GM12878 (cell line): ENCODE data around the gene PNMA1. TPM values are rescaled to one million over a fixed set of nuclear protein-coding genes. Genes with fewer than 3 reads are reported as not detected.
A peak's percentile ranks its signal among the peaks of the same experiment; 100 is the strongest.

ENCODE experiments used
- ATAC-seq: fragments of 200-7000 bp; cut with Tn5 transposase; 3 replicates; pipeline ENCODE4 v1.9.1; 2020; ENCODE audit warnings: mild to moderate bottlenecking, moderate library complexity
- BruUV-seq: library from RNA; stranded (reverse); fragments of 400-500 nt; replicated peaks from 2 replicates; lab custom pipeline; 2021; lab: Mats Ljungman, UMichigan
- CTCF ChIA-PET: fragments of 300-600 bp; sonication (Branson Sonifier 250); formaldehyde crosslinking; extraction: SDS; loops from one replicate; lab custom pipeline; 2021; ENCODE audit warnings: inconsistent platforms; lab: Yijun Ruan, JAX
- POLR2A ChIA-PET: fragments of 350-600 bp; formaldehyde crosslinking; extraction: SDS; loops from one replicate; lab custom pipeline; 2021; ENCODE audit warnings: inconsistent platforms; lab: Charles Lee
- RAD21 ChIA-PET: fragments of 300-600 bp; sonication (Branson Sonifier 250); formaldehyde crosslinking; loops from one replicate; lab custom pipeline; 2023; ENCODE audit warnings: antibody characterized with exemption; ENCODE audit not compliant: unreplicated experiment; lab: Charles Lee
- SMC1A ChIA-PET: fragments of 300-600 bp; sonication (Branson Sonifier 250); formaldehyde crosslinking; loops from one replicate; lab custom pipeline; 2023; ENCODE audit not compliant: unreplicated experiment, uncharacterized antibody; lab: Charles Lee
- DNase-seq: peaks from one replicate; pipeline ENCODE4 v3.0.0-alpha.2; 2011; ENCODE audit warnings: low read depth, low spot score
- FAIRE-seq: peaks from 3 replicates; lab custom pipeline; 2011; peaks lifted over from hg19 to GRCh38; lab: Jason Lieb, UNC
- H2AFZ ChIP-seq: 2 replicates; pipeline ENCODE4 v1.6.0; 2011; ENCODE audit warnings: low read depth, low read length, control low read depth; ENCODE audit not compliant: control insufficient read depth
- H3K27ac ChIP-seq: 2 replicates; pipeline ENCODE4 v1.5.1; 2011; ENCODE audit warnings: control low read depth; ENCODE audit not compliant: control insufficient read depth, insufficient read depth
- H3K27me3 ChIP-seq, 2 experiments: replicated peaks in 1 of 2; 2 replicates each; pipeline versions ENCODE4 v1.6.0 to v1.6.1; 2011; ENCODE audit warnings: low read length in 1 of 2; ENCODE audit not compliant: control insufficient read depth in 2 of 2, insufficient read depth in 2 of 2
- H3K36me3 ChIP-seq, 2 experiments: 2 replicates each; pipeline ENCODE4 v1.5.1; 2011; ENCODE audit warnings: low read length in 1 of 2; ENCODE audit not compliant: control insufficient read depth in 2 of 2, insufficient read depth in 2 of 2
- H3K4me1 ChIP-seq: 2 replicates; pipeline ENCODE4 v1.6.1; 2011; ENCODE audit warnings: mild to moderate bottlenecking, low read length, moderate library complexity, mixed read lengths; ENCODE audit not compliant: control insufficient read depth, insufficient read depth
- H3K4me2 ChIP-seq: 2 replicates; pipeline ENCODE4 v1.6.0; 2011; ENCODE audit warnings: control low read depth; ENCODE audit not compliant: control insufficient read depth, insufficient read depth
- H3K4me3 ChIP-seq: fragments of 200-600 bp; sonication (generic); 2 replicates; pipeline ENCODE4 v1.5.1; 2016
- H3K79me2 ChIP-seq: 2 replicates; pipeline ENCODE4 v1.6.0; 2011; ENCODE audit warnings: low read length; ENCODE audit not compliant: control insufficient read depth, insufficient read depth
- H3K9ac ChIP-seq: 2 replicates; pipeline ENCODE4 v1.8.0; 2011; ENCODE audit warnings: low read length, control low read depth, mixed read lengths; ENCODE audit not compliant: control insufficient read depth, insufficient read depth
- H3K9me3 ChIP-seq: replicated peaks from 3 replicates; pipeline ENCODE4 v1.5.1; 2011; ENCODE audit warnings: mild to moderate bottlenecking, low read length; ENCODE audit not compliant: control insufficient read depth, insufficient read depth
- H4K20me1 ChIP-seq: 2 replicates; pipeline ENCODE4 v1.6.0; 2011; ENCODE audit not compliant: control insufficient read depth, insufficient read depth
- BHLHE40 ChIP-seq, 2 experiments: fragments of 450-650 bp in 1 of 2; IDR thresholded peaks; 2 replicates each; pipeline ENCODE4 v1.6.1; 2011 to 2017; ENCODE audit warnings: low read depth in 2 of 2, borderline replicate concordance in 1 of 2, improper control_type of control experiment in 1 of 2, low read length in 1 of 2, mild to moderate bottlenecking in 1 of 2
- BRCA1 ChIP-seq: IDR thresholded peaks from 2 replicates; pipeline ENCODE4 v1.6.1; 2011; ENCODE audit warnings: low read depth, low read length, improper control_type of control experiment
- EED ChIP-seq: sonication (generic); IDR thresholded peaks from 2 replicates; pipeline ENCODE4 v1.6.1; 2016; ENCODE audit warnings: antibody characterized with exemption, low read depth
- ETV6 ChIP-seq, 2 experiments: fragments of 450-650 bp in 1 of 2; IDR thresholded peaks in 1 of 2; conservative IDR thresholded peaks in 1 of 2; 2 replicates each; pipeline ENCODE4 v1.6.1; 2014; ENCODE audit warnings: antibody characterized with exemption in 1 of 2, borderline replicate concordance in 1 of 2, low read depth in 1 of 2, mild to moderate bottlenecking in 1 of 2, moderate library complexity in 1 of 2
- HDGF ChIP-seq: fragments of 450-650 bp; IDR thresholded peaks from 2 replicates; pipeline ENCODE4 v1.6.1; 2016; ENCODE audit warnings: antibody characterized with exemption
- POLR2A ChIP-seq: IDR thresholded peaks from 2 replicates; pipeline ENCODE4 v1.6.1; 2011; ENCODE audit warnings: low read depth, mild to moderate bottlenecking, low read length
- RELA ChIP-seq: fragments of 450-650 bp; IDR thresholded peaks from 2 replicates; pipeline ENCODE4 v1.8.0; 2014; ENCODE audit warnings: borderline replicate concordance; ENCODE audit not compliant: partially characterized antibody
- RUNX3 ChIP-seq: IDR thresholded peaks from 2 replicates; pipeline ENCODE4 v1.6.1; 2012; ENCODE audit warnings: low read length, inconsistent platforms
- ZNF24 ChIP-seq: fragments of 450-650 bp; IDR thresholded peaks from 2 replicates; pipeline ENCODE4 v1.6.1; 2017; ENCODE audit warnings: antibody characterized with exemption, mild to moderate bottlenecking
- ZSCAN29 ChIP-seq: fragments of 450-650 bp; IDR thresholded peaks from 2 replicates; pipeline ENCODE4 v1.6.1; 2017; ENCODE audit warnings: mild to moderate bottlenecking, moderate library complexity
- WGBS: methylation state at CpG from one replicate; pipeline ENCODE4 v1.1.6; 2016; ENCODE audit warnings: low lambda C conversion rate; ENCODE audit not compliant: insufficient replicate concordance, insufficient coverage; ENCODE audit errors: missing lambda C conversion rate; 5-methylcytosine and 5-hydroxymethylcytosine counted together
- in situ Hi-C: fragments of 300-500 bp; cut with MboI; formaldehyde crosslinking; loops from 9 replicates; pipeline ENCODE4 v1.14.3; 2018; ENCODE audit warnings: mixed read lengths
- intact Hi-C: fragments of 100-400 bp; cut with micrococcal nuclease; formaldehyde crosslinking; loops from one replicate; pipeline ENCODE4 v1.14.2; 2022; ENCODE audit not compliant: unreplicated experiment
- polyA plus RNA-seq, 11 experiments: library from polyadenylated mRNA; depleted of rRNA in 4 of 11; unstranded in 6 of 11; stranded (reverse) in 5 of 11; fragments of >200 nt; fragmentation: Nextera tagmentation in 4 of 11; fragmentation: Illumina TruSeq in 1 of 11; extraction: Ambion mirVana in 4 of 11; extraction: Trizol in 1 of 11; gene quantifications; 1 replicate in 1 of 11; 2 replicates in 10 of 11; pipeline versions ENCODE4 v1.2.1 to v1.2.3, GENCODE V29; 2011 to 2016; ENCODE audit warnings: inconsistent platforms in 2 of 11, missing spikeins in 2 of 11, low read depth in 1 of 11
- total RNA-seq, 4 experiments: library from RNA; depleted of rRNA in 3 of 4; stranded (reverse); fragments of >200 nt in 3 of 4; fragmentation: Illumina TruSeq in 1 of 4; extraction: Trizol in 1 of 4; gene quantifications; 2 replicates each; pipeline versions ENCODE4 v1.2.1 to v1.2.3, GENCODE V29; 2013 to 2021
- TF ChIP-seq, protein P1 (sequence below): fragments of 450-650 bp; IDR thresholded peaks from 2 replicates; pipeline ENCODE4 v1.6.1; 2016; ENCODE audit warnings: mild to moderate bottlenecking
- TF ChIP-seq, protein P2 (sequence below): IDR thresholded peaks from 2 replicates; pipeline ENCODE4 v1.6.1; 2012; ENCODE audit warnings: low read depth, low read length, improper control_type of control experiment
- TF ChIP-seq, protein P3 (sequence below): fragments of 450-650 bp; IDR thresholded peaks from 2 replicates; pipeline ENCODE4 v1.6.1; 2017; ENCODE audit warnings: antibody characterized with exemption, mild to moderate bottlenecking, moderate library complexity
- TF ChIP-seq, protein P4 (sequence below): fragments of 450-650 bp; IDR thresholded peaks from 2 replicates; pipeline ENCODE4 v1.6.1; 2016; ENCODE audit warnings: mild to moderate bottlenecking, moderate library complexity, borderline replicate concordance

PNMA1 gene
- total and polyA plus RNA-seq, 10 of the 15 experiments (the other 5 are each of a cell fraction or from before 2014, with no cell fraction given) = 1.8 to 39.3 (median 11.1) TPM

DNA sequence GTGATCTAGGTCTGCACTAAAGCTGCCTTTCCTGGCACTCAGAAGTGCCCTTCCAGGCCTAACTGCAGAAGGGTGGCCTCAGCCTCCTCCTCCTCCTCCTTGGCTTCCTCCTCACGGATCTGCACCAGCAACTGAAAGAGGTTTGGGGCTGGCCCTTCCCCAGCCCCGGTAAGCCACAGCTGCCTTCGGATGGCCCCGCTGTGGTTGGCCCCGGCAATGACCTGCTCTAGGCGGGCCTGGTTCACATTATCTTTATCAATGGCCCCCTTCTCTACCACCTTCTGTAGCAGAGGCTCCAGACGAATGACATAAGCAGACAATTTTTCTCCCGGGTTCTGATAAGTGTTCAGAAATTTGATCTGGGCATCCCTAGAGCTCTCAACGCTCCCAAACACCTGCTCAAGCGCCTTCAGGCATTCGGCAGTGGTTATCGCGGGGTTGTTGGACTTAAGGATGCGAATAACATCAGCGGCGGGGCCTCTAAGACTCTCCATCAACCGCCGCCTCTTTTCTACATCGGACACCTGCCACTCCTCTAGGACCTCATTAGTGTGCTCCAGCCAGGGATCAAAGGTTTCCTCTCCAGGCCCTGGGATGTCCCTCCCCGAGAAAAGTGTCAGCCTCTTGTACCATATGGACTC, 1.5 kb downstream of the PNMA1 start:
- no TSS peak for BruUV-seq
- TF ChIP-seq, protein P1, sequence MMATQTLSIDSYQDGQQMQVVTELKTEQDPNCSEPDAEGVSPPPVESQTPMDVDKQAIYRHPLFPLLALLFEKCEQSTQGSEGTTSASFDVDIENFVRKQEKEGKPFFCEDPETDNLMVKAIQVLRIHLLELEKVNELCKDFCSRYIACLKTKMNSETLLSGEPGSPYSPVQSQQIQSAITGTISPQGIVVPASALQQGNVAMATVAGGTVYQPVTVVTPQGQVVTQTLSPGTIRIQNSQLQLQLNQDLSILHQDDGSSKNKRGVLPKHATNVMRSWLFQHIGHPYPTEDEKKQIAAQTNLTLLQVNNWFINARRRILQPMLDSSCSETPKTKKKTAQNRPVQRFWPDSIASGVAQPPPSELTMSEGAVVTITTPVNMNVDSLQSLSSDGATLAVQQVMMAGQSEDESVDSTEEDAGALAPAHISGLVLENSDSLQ = no peak
- TF ChIP-seq POLR2A = peak; percentile 47; the same call in 1 of the 2 replicates
- TF ChIP-seq, protein P2, sequence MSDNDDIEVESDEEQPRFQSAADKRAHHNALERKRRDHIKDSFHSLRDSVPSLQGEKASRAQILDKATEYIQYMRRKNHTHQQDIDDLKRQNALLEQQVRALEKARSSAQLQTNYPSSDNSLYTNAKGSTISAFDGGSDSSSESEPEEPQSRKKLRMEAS = peak; percentile 40; the same call in 1 of the 2 replicates
- no peak for TF ChIP-seq ZNF24
- TF ChIP-seq BRCA1 = no peak
- peak; percentile 49; the same call in 1 of the 2 replicates for TF ChIP-seq EED
- no peak for TF ChIP-seq ZSCAN29
- TF ChIP-seq, protein P3, sequence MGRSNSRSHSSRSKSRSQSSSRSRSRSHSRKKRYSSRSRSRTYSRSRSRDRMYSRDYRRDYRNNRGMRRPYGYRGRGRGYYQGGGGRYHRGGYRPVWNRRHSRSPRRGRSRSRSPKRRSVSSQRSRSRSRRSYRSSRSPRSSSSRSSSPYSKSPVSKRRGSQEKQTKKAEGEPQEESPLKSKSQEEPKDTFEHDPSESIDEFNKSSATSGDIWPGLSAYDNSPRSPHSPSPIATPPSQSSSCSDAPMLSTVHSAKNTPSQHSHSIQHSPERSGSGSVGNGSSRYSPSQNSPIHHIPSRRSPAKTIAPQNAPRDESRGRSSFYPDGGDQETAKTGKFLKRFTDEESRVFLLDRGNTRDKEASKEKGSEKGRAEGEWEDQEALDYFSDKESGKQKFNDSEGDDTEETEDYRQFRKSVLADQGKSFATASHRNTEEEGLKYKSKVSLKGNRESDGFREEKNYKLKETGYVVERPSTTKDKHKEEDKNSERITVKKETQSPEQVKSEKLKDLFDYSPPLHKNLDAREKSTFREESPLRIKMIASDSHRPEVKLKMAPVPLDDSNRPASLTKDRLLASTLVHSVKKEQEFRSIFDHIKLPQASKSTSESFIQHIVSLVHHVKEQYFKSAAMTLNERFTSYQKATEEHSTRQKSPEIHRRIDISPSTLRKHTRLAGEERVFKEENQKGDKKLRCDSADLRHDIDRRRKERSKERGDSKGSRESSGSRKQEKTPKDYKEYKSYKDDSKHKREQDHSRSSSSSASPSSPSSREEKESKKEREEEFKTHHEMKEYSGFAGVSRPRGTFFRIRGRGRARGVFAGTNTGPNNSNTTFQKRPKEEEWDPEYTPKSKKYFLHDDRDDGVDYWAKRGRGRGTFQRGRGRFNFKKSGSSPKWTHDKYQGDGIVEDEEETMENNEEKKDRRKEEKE = no peak
- 0 out of 4 replicates have a peak, but pooled peaks of 1 of the 2 experiments have one; percentile 9 for TF ChIP-seq ETV6 (conservative IDR thresholded peaks at IDR 0.05 in 1 of 2, IDR thresholded peaks at IDR 0.05 in 1 of 2; ENCODE audit: borderline replicate concordance in 1 of 2, low read depth in 1 of 2)
- no peak for TF ChIP-seq RELA
- 0 out of 2 replicates have a peak, but pooled peaks have one; percentile 40 for TF ChIP-seq HDGF
- TF ChIP-seq, protein P4, sequence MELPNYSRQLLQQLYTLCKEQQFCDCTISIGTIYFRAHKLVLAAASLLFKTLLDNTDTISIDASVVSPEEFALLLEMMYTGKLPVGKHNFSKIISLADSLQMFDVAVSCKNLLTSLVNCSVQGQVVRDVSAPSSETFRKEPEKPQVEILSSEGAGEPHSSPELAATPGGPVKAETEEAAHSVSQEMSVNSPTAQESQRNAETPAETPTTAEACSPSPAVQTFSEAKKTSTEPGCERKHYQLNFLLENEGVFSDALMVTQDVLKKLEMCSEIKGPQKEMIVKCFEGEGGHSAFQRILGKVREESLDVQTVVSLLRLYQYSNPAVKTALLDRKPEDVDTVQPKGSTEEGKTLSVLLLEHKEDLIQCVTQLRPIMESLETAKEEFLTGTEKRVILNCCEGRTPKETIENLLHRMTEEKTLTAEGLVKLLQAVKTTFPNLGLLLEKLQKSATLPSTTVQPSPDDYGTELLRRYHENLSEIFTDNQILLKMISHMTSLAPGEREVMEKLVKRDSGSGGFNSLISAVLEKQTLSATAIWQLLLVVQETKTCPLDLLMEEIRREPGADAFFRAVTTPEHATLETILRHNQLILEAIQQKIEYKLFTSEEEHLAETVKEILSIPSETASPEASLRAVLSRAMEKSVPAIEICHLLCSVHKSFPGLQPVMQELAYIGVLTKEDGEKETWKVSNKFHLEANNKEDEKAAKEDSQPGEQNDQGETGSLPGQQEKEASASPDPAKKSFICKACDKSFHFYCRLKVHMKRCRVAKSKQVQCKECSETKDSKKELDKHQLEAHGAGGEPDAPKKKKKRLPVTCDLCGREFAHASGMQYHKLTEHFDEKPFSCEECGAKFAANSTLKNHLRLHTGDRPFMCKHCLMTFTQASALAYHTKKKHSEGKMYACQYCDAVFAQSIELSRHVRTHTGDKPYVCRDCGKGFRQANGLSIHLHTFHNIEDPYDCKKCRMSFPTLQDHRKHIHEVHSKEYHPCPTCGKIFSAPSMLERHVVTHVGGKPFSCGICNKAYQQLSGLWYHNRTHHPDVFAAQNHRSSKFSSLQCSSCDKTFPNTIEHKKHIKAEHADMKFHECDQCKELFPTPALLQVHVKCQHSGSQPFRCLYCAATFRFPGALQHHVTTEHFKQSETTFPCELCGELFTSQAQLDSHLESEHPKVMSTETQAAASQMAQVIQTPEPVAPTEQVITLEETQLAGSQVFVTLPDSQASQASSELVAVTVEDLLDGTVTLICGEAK = no peak
- TF ChIP-seq BHLHE40 (IDR thresholded peaks at IDR 0.05; ENCODE audit: borderline replicate concordance in 1 of 2, low read depth in 2 of 2, low read length in 1 of 2) = peak in 1 of 2 experiments; percentile 15; a peak in 1 of 4 replicates
- peak; percentile 65; the same call in 1 of the 2 replicates for TF ChIP-seq RUNX3

More for the DNA sequence above, 1.5 kb downstream of the PNMA1 start:
- Histone ChIP-seq H3K27ac (peak overlapping the region; percentile 63), H3K4me3 (peak overlapping the region; percentile 89), H3K9me3 (no peaks in the 10 kb centered on the region), H3K79me2 (peaks cover 20% of the 10 kb centered on the region), H3K4me2 (peak overlapping the region; percentile 82), H2AFZ (peak overlapping the region; percentile 88), H4K20me1 (no peaks in the 10 kb centered on the region), H3K27me3 (no peaks in the 10 kb centered on the region), H3K4me1 (peaks cover 4% of the 10 kb centered on the region), H3K9ac (peak overlapping the region; percentile 64), H3K36me3 (peaks cover under 1 to 20% of the 10 kb centered on the region in 2 experiments)
- intact Hi-C loops = loop anchor here (5.0 kb wide), 1 partner anchor 80 kb away; no protein-coding TSS in a partner anchor
- ATAC-seq = peak; percentile 69
- ChIA-PET CTCF (interaction anchor here (0.7 to 3.2 kb wide), 14 partner anchors 11 to 417 kb away, joined by 3 to 12 read pairs (median 4); partner anchors contain the start of gene ACOT2), RAD21 (interaction anchor here (0.8 to 2.1 kb wide), 9 partner anchors 10 to 194 kb away, joined by 3 to 5 read pairs (median 3); no protein-coding TSS in a partner anchor), SMC1A (interaction anchor here (1.0 to 3.2 kb wide), 8 partner anchors 11 to 204 kb away, joined by 3 to 16 read pairs (median 6); no protein-coding TSS in a partner anchor), POLR2A (interaction anchor here (0.6 to 1.5 kb wide), 5 partner anchors 16 to 356 kb away, joined by 3 to 6 read pairs (median 4); a partner anchor contains a TSS)
- no peak for DNase-seq
- 3% methylated on average over 20 of the region's 20 CpGs for WGBS
- in situ Hi-C loops = no loop called here
- FAIRE-seq = peak; percentile 75
